Right lobe of liver (tissue), 4 donors: ENCODE measurements around the gene APBB1IP.

ENCODE experiments used
- CTCF ChIP-seq, 4 donors: fragments of 200-600 bp in 3 of 4; fragments of 450-650 bp in 1 of 4; IDR thresholded peaks; one replicate each; pipeline versions ENCODE4 v1.5.1 to v1.8.0; 2016 to 2022; ENCODE audit warnings: antibody characterized with exemption in 4 of 4, mild to moderate bottlenecking in 2 of 4
- POLR2A ChIP-seq: fragments of 450-650 bp; IDR thresholded peaks from one replicate; pipeline ENCODE4 v1.6.1; 2017; ENCODE audit warnings: antibody characterized with exemption, mild to moderate bottlenecking
- donor health status: DM: no; HTN: no; CAD: no.
- donor health status: DM: no; HTN: no; CAD: no.
- donor health status: DM: no; HTN: yes; CAD: no.

GRCh38 chr10:26513101-26513500, 75.0 kb downstream of the APBB1IP start:
- TF ChIP-seq CTCF (IDR thresholded peaks at IDR 0.05) (no peak), POLR2A (no peak)
